Measurements from ENCODE around the gene UXT. TPM values are rescaled to one million over a fixed set of nuclear protein-coding genes. Genes with fewer than 3 reads are reported as not detected.

UXT gene
- total RNA-seq, 1 experiment from 2014 or later: 68.6 TPM

- Mint-ChIP-seq H3K27me3 (ENCODE audit: low read depth) (no peaks in the 10 kb centered on the region), H3K4me1 (peaks cover 22% of the 10 kb centered on the region), H3K36me3 (no peaks in the 10 kb centered on the region), H3K9me3 (no peaks in the 10 kb centered on the region), H3K27ac (no peak overlapping the region), H3K4me3 (no peak overlapping the region)
- ChIA-PET POLR2A (no interaction called here), CTCF (no interaction called here)
- ATAC-seq (no peak), DNase-seq (ENCODE audit: low spot score) (no peak)
- TF ChIP-seq RELA (CRISPR knock-in tag; IDR thresholded peaks at IDR 0.05; ENCODE audit: borderline replicate concordance) (no peak), CREM (CRISPR knock-in tag; IDR thresholded peaks at IDR 0.05) (no peak), ATF2 (CRISPR knock-in tag; IDR thresholded peaks at IDR 0.05; ENCODE audit: borderline replicate concordance, low read depth) (no peak), ZNF396 (CRISPR knock-in tag; IDR thresholded peaks at IDR 0.05; ENCODE audit: borderline replicate concordance) (no peak), RORB (CRISPR knock-in tag; IDR thresholded peaks at IDR 0.05) (no peak)
- TF ChIP-seq, protein P1, sequence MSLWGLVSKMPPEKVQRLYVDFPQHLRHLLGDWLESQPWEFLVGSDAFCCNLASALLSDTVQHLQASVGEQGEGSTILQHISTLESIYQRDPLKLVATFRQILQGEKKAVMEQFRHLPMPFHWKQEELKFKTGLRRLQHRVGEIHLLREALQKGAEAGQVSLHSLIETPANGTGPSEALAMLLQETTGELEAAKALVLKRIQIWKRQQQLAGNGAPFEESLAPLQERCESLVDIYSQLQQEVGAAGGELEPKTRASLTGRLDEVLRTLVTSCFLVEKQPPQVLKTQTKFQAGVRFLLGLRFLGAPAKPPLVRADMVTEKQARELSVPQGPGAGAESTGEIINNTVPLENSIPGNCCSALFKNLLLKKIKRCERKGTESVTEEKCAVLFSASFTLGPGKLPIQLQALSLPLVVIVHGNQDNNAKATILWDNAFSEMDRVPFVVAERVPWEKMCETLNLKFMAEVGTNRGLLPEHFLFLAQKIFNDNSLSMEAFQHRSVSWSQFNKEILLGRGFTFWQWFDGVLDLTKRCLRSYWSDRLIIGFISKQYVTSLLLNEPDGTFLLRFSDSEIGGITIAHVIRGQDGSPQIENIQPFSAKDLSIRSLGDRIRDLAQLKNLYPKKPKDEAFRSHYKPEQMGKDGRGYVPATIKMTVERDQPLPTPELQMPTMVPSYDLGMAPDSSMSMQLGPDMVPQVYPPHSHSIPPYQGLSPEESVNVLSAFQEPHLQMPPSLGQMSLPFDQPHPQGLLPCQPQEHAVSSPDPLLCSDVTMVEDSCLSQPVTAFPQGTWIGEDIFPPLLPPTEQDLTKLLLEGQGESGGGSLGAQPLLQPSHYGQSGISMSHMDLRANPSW (CRISPR knock-in tag; conservative IDR thresholded peaks at IDR 0.05; ENCODE audit: low read depth): no peak
Measured at GRCh38 chrX:47704736-47705135, 45.8 kb upstream of the UXT start.

- DNase-seq (ENCODE audit: low spot score) (no peak), ATAC-seq (no peak)
- Mint-ChIP-seq H3K36me3 (no peaks in the 10 kb centered on the region), H3K4me3 (no peak overlapping the region), H3K9me3 (no peaks in the 10 kb centered on the region), H3K4me1 (no peaks in the 10 kb centered on the region), H3K27me3 (ENCODE audit: low read depth) (no peaks in the 10 kb centered on the region; the same call in 1 of the 2 replicates), H3K27ac (no peak overlapping the region)
- CTCF ChIA-PET: no interaction called here
- POLR2A ChIA-PET: no interaction called here
- TF ChIP-seq, protein P2, sequence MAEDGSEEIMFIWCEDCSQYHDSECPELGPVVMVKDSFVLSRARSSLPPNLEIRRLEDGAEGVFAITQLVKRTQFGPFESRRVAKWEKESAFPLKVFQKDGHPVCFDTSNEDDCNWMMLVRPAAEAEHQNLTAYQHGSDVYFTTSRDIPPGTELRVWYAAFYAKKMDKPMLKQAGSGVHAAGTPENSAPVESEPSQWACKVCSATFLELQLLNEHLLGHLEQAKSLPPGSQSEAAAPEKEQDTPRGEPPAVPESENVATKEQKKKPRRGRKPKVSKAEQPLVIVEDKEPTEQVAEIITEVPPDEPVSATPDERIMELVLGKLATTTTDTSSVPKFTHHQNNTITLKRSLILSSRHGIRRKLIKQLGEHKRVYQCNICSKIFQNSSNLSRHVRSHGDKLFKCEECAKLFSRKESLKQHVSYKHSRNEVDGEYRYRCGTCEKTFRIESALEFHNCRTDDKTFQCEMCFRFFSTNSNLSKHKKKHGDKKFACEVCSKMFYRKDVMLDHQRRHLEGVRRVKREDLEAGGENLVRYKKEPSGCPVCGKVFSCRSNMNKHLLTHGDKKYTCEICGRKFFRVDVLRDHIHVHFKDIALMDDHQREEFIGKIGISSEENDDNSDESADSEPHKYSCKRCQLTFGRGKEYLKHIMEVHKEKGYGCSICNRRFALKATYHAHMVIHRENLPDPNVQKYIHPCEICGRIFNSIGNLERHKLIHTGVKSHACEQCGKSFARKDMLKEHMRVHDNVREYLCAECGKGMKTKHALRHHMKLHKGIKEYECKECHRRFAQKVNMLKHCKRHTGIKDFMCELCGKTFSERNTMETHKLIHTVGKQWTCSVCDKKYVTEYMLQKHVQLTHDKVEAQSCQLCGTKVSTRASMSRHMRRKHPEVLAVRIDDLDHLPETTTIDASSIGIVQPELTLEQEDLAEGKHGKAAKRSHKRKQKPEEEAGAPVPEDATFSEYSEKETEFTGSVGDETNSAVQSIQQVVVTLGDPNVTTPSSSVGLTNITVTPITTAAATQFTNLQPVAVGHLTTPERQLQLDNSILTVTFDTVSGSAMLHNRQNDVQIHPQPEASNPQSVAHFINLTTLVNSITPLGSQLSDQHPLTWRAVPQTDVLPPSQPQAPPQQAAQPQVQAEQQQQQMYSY (CRISPR knock-in tag; IDR thresholded peaks at IDR 0.05): no peak
- TF ChIP-seq FOXK1 (CRISPR knock-in tag; IDR thresholded peaks at IDR 0.05) (no peak), ZNF232 (CRISPR knock-in tag; IDR thresholded peaks at IDR 0.05) (no peak), TCF7 (CRISPR knock-in tag; IDR thresholded peaks at IDR 0.05; ENCODE audit: low read depth) (no peak), FOXP1 (CRISPR knock-in tag; IDR thresholded peaks at IDR 0.05; ENCODE audit: borderline replicate concordance) (no peak), E2F4 (CRISPR knock-in tag; IDR thresholded peaks at IDR 0.05; ENCODE audit: borderline replicate concordance, low read depth) (no peak), JUN (CRISPR knock-in tag; IDR thresholded peaks at IDR 0.05) (no peak)
Measured at GRCh38 chrX:47697181-47697580, 38.2 kb upstream of the UXT start.

- DNase-seq (ENCODE audit: low spot score): no peak
- ChIA-PET POLR2A (no interaction called here), CTCF (interaction anchor here (0.7 kb wide), 1 partner anchor 121 kb away, joined by 3 read pairs; no protein-coding TSS in a partner anchor)
- Mint-ChIP-seq H3K4me3 (no peak overlapping the region), H3K27me3 (ENCODE audit: low read depth) (no peaks in the 10 kb centered on the region; the same call in 1 of the 2 replicates), H3K4me1 (no peaks in the 10 kb centered on the region), H3K27ac (no peak overlapping the region), H3K36me3 (no peaks in the 10 kb centered on the region), H3K9me3 (no peaks in the 10 kb centered on the region)
- ATAC-seq: no peak; the same call in 1 of the 2 replicates
- TF ChIP-seq, protein P3, sequence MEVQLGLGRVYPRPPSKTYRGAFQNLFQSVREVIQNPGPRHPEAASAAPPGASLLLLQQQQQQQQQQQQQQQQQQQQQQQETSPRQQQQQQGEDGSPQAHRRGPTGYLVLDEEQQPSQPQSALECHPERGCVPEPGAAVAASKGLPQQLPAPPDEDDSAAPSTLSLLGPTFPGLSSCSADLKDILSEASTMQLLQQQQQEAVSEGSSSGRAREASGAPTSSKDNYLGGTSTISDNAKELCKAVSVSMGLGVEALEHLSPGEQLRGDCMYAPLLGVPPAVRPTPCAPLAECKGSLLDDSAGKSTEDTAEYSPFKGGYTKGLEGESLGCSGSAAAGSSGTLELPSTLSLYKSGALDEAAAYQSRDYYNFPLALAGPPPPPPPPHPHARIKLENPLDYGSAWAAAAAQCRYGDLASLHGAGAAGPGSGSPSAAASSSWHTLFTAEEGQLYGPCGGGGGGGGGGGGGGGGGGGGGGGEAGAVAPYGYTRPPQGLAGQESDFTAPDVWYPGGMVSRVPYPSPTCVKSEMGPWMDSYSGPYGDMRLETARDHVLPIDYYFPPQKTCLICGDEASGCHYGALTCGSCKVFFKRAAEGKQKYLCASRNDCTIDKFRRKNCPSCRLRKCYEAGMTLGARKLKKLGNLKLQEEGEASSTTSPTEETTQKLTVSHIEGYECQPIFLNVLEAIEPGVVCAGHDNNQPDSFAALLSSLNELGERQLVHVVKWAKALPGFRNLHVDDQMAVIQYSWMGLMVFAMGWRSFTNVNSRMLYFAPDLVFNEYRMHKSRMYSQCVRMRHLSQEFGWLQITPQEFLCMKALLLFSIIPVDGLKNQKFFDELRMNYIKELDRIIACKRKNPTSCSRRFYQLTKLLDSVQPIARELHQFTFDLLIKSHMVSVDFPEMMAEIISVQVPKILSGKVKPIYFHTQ (CRISPR knock-in tag; IDR thresholded peaks at IDR 0.05): no peak
- TF ChIP-seq NFE2L1 (CRISPR knock-in tag; IDR thresholded peaks at IDR 0.05): no peak
- TF ChIP-seq NR3C1 (CRISPR knock-in tag; conservative IDR thresholded peaks at IDR 0.05; ENCODE audit: low read depth): no peak
- TF ChIP-seq KAT7 (CRISPR knock-in tag; IDR thresholded peaks at IDR 0.05; ENCODE audit: borderline replicate concordance): no peak
Measured at GRCh38 chrX:47690175-47690574, 31.2 kb upstream of the UXT start.

Data from WTC11 (cell line).